K562 (cell line): Measurements from ENCODE around the gene ILK. TPM values are rescaled to one million over a fixed set of nuclear protein-coding genes. Genes with fewer than 3 reads are reported as not detected.

Experiments used
- CBFA2T2 ChIP-seq: fragments of 450-650 bp; conservative IDR thresholded peaks from 2 replicates; pipeline ENCODE4 v1.6.1; 2017; ENCODE audit warnings: mild to moderate bottlenecking
- HMG20A ChIP-seq: fragments of 450-650 bp; formaldehyde crosslinking; conservative IDR thresholded peaks from 2 replicates; pipeline ENCODE4 v1.4.0; 2020; ENCODE audit warnings: mild to moderate bottlenecking, mixed read lengths
- MCM2 ChIP-seq: fragments of 450-650 bp; IDR thresholded peaks from 2 replicates; pipeline ENCODE4 v1.6.1; 2017; ENCODE audit warnings: low read depth, mild to moderate bottlenecking
- SIX5 ChIP-seq, 2 experiments: IDR thresholded peaks; 2 replicates each; pipeline ENCODE4 v1.6.1; 2011; ENCODE audit warnings: low read length in 2 of 2, borderline replicate concordance in 1 of 2, low read depth in 1 of 2, mild to moderate bottlenecking in 1 of 2, moderate library complexity in 1 of 2; ENCODE audit not compliant: insufficient read depth in 1 of 2
- ZNF212 ChIP-seq: fragments of 450-650 bp; formaldehyde crosslinking; IDR thresholded peaks from 2 replicates; pipeline ENCODE4 v1.4.0; 2020; ENCODE audit warnings: mild to moderate bottlenecking
- ZSCAN32 ChIP-seq: fragments of 450-650 bp; formaldehyde crosslinking; IDR thresholded peaks from 2 replicates; pipeline ENCODE4 v1.4.0; 2020; ENCODE audit warnings: mild to moderate bottlenecking, moderate library complexity
- polyA plus RNA-seq, 8 experiments: library from polyadenylated mRNA; depleted of rRNA in 4 of 8; stranded (reverse) in 5 of 8; unstranded in 3 of 8; fragments of >200 nt; fragmentation: Nextera tagmentation in 2 of 8; fragmentation: Illumina TruSeq in 1 of 8; extraction: Ambion mirVana in 2 of 8; extraction: Trizol in 1 of 8; gene quantifications; 2 replicates each; pipeline versions ENCODE4 v1.2.1 to v1.2.3, GENCODE V29; 2011 to 2014; ENCODE audit warnings: inconsistent platforms in 1 of 8, missing spikeins in 1 of 8
- total RNA-seq, 7 experiments: library from RNA; depleted of rRNA in 6 of 7; stranded (reverse); fragments of >200 nt in 6 of 7; fragmentation: Illumina TruSeq in 2 of 7; extraction: Trizol in 2 of 7; gene quantifications; 2 replicates each; pipeline versions ENCODE4 v1.2.1 to v1.2.3, GENCODE V29; 2011 to 2021; ENCODE audit warnings: low replicate concordance in 1 of 7
- TF ChIP-seq, protein P1 (sequence below), 2 experiments: IDR thresholded peaks; 2 replicates each; pipeline ENCODE4 v1.6.1; 2012; ENCODE audit warnings: improper control_type of control experiment in 2 of 2, low read depth in 2 of 2, low read length in 2 of 2, borderline replicate concordance in 1 of 2
- TF ChIP-seq, protein P2 (sequence below): IDR thresholded peaks from 2 replicates; pipeline ENCODE4 v1.6.1; 2011; ENCODE audit not compliant: insufficient read length; ENCODE audit errors: extremely low read depth
- TF ChIP-seq, protein P3 (sequence below): sonication (generic); formaldehyde crosslinking; IDR thresholded peaks from 2 replicates; pipeline ENCODE4 v1.8.1; 2023; ENCODE audit warnings: mild to moderate bottlenecking, missing genetic modification reagents, moderate library complexity
- TF ChIP-seq, protein P4 (sequence below): fragments of 450-650 bp; IDR thresholded peaks from 2 replicates; pipeline ENCODE4 v1.6.1; 2016; ENCODE audit warnings: mild to moderate bottlenecking, moderate library complexity

ILK gene
- total and polyA plus RNA-seq, 9 of the 15 experiments (the other 6 are each of a cell fraction or from before 2014, with no cell fraction given) = 43.3 to 95.9 (median 58.9) TPM

DNA sequence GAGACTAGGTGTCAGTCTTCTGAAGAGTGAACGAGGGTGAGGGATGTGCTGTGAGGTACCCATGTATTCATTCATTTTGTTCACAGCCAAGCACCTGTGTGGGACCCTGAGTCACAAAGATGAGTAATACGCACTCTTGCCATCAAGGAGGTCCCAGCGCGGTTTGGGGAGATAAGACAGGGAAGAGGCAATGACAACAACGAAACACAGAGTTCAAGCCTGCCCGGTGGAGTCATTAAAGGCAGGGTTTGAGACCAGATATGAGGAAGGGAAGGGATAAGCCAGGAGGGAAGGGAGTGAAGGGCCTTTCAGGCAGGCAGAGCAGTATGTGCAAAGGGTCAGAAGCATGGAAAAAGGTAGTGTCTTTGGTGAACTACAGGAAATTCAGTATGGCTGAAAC lies 47.4 kb downstream of the ILK start (continued):
- TF ChIP-seq, protein P1, sequence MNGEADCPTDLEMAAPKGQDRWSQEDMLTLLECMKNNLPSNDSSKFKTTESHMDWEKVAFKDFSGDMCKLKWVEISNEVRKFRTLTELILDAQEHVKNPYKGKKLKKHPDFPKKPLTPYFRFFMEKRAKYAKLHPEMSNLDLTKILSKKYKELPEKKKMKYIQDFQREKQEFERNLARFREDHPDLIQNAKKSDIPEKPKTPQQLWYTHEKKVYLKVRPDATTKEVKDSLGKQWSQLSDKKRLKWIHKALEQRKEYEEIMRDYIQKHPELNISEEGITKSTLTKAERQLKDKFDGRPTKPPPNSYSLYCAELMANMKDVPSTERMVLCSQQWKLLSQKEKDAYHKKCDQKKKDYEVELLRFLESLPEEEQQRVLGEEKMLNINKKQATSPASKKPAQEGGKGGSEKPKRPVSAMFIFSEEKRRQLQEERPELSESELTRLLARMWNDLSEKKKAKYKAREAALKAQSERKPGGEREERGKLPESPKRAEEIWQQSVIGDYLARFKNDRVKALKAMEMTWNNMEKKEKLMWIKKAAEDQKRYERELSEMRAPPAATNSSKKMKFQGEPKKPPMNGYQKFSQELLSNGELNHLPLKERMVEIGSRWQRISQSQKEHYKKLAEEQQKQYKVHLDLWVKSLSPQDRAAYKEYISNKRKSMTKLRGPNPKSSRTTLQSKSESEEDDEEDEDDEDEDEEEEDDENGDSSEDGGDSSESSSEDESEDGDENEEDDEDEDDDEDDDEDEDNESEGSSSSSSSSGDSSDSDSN (IDR thresholded peaks at IDR 0.05; ENCODE audit: borderline replicate concordance in 1 of 2, low read depth in 2 of 2, low read length in 2 of 2) = peak in 1 of 2 experiments; percentile 67; a peak in 1 of 4 replicates
- TF ChIP-seq MCM2 (no peak), ZSCAN32 (CRISPR knock-in tag) (no peak), SIX5 (IDR thresholded peaks at IDR 0.05; ENCODE audit: borderline replicate concordance in 1 of 2, insufficient read depth in 1 of 2, low read depth in 1 of 2, low read length in 2 of 2) (no peak), ZNF212 (CRISPR knock-in tag) (no peak), CBFA2T2 (peak; percentile 82), HMG20A (CRISPR knock-in tag) (no peak)
- TF ChIP-seq, protein P2, sequence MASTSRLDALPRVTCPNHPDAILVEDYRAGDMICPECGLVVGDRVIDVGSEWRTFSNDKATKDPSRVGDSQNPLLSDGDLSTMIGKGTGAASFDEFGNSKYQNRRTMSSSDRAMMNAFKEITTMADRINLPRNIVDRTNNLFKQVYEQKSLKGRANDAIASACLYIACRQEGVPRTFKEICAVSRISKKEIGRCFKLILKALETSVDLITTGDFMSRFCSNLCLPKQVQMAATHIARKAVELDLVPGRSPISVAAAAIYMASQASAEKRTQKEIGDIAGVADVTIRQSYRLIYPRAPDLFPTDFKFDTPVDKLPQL = no peak
- TF ChIP-seq, protein P3, sequence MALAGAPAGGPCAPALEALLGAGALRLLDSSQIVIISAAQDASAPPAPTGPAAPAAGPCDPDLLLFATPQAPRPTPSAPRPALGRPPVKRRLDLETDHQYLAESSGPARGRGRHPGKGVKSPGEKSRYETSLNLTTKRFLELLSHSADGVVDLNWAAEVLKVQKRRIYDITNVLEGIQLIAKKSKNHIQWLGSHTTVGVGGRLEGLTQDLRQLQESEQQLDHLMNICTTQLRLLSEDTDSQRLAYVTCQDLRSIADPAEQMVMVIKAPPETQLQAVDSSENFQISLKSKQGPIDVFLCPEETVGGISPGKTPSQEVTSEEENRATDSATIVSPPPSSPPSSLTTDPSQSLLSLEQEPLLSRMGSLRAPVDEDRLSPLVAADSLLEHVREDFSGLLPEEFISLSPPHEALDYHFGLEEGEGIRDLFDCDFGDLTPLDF = no peak
- TF ChIP-seq, protein P4, sequence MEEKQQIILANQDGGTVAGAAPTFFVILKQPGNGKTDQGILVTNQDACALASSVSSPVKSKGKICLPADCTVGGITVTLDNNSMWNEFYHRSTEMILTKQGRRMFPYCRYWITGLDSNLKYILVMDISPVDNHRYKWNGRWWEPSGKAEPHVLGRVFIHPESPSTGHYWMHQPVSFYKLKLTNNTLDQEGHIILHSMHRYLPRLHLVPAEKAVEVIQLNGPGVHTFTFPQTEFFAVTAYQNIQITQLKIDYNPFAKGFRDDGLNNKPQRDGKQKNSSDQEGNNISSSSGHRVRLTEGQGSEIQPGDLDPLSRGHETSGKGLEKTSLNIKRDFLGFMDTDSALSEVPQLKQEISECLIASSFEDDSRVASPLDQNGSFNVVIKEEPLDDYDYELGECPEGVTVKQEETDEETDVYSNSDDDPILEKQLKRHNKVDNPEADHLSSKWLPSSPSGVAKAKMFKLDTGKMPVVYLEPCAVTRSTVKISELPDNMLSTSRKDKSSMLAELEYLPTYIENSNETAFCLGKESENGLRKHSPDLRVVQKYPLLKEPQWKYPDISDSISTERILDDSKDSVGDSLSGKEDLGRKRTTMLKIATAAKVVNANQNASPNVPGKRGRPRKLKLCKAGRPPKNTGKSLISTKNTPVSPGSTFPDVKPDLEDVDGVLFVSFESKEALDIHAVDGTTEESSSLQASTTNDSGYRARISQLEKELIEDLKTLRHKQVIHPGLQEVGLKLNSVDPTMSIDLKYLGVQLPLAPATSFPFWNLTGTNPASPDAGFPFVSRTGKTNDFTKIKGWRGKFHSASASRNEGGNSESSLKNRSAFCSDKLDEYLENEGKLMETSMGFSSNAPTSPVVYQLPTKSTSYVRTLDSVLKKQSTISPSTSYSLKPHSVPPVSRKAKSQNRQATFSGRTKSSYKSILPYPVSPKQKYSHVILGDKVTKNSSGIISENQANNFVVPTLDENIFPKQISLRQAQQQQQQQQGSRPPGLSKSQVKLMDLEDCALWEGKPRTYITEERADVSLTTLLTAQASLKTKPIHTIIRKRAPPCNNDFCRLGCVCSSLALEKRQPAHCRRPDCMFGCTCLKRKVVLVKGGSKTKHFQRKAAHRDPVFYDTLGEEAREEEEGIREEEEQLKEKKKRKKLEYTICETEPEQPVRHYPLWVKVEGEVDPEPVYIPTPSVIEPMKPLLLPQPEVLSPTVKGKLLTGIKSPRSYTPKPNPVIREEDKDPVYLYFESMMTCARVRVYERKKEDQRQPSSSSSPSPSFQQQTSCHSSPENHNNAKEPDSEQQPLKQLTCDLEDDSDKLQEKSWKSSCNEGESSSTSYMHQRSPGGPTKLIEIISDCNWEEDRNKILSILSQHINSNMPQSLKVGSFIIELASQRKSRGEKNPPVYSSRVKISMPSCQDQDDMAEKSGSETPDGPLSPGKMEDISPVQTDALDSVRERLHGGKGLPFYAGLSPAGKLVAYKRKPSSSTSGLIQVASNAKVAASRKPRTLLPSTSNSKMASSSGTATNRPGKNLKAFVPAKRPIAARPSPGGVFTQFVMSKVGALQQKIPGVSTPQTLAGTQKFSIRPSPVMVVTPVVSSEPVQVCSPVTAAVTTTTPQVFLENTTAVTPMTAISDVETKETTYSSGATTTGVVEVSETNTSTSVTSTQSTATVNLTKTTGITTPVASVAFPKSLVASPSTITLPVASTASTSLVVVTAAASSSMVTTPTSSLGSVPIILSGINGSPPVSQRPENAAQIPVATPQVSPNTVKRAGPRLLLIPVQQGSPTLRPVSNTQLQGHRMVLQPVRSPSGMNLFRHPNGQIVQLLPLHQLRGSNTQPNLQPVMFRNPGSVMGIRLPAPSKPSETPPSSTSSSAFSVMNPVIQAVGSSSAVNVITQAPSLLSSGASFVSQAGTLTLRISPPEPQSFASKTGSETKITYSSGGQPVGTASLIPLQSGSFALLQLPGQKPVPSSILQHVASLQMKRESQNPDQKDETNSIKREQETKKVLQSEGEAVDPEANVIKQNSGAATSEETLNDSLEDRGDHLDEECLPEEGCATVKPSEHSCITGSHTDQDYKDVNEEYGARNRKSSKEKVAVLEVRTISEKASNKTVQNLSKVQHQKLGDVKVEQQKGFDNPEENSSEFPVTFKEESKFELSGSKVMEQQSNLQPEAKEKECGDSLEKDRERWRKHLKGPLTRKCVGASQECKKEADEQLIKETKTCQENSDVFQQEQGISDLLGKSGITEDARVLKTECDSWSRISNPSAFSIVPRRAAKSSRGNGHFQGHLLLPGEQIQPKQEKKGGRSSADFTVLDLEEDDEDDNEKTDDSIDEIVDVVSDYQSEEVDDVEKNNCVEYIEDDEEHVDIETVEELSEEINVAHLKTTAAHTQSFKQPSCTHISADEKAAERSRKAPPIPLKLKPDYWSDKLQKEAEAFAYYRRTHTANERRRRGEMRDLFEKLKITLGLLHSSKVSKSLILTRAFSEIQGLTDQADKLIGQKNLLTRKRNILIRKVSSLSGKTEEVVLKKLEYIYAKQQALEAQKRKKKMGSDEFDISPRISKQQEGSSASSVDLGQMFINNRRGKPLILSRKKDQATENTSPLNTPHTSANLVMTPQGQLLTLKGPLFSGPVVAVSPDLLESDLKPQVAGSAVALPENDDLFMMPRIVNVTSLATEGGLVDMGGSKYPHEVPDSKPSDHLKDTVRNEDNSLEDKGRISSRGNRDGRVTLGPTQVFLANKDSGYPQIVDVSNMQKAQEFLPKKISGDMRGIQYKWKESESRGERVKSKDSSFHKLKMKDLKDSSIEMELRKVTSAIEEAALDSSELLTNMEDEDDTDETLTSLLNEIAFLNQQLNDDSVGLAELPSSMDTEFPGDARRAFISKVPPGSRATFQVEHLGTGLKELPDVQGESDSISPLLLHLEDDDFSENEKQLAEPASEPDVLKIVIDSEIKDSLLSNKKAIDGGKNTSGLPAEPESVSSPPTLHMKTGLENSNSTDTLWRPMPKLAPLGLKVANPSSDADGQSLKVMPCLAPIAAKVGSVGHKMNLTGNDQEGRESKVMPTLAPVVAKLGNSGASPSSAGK = no peak
